Fibroblast of the aortic adventitia (primary cell): ENCODE data around the gene LAMA3. TPM values are rescaled to one million over a fixed set of nuclear protein-coding genes. Genes with fewer than 3 reads are reported as not detected.

Source experiments
- DNase-seq: peaks from one replicate; pipeline ENCODE4 v3.0.0-alpha.2; 2010; ENCODE audit warnings: low read depth
- H3K4me3 ChIP-seq: 2 replicates; pipeline ENCODE4 v1.5.1; 2011; ENCODE audit warnings: low read depth, mild to moderate bottlenecking, control low read depth, low read length, moderate library complexity
- CTCF ChIP-seq: IDR thresholded peaks from 2 replicates; pipeline ENCODE4 v1.5.1; 2011; ENCODE audit warnings: mild to moderate bottlenecking, low read length, control low read depth, inconsistent platforms; ENCODE audit not compliant: insufficient read depth
- total RNA-seq: library from RNA; depleted of rRNA; stranded (reverse); fragments of >200 nt; gene quantifications from 2 replicates; pipeline ENCODE4 v1.2.3, GENCODE V29; 2012; ENCODE audit warnings: low replicate concordance

The LAMA3 gene
- total RNA-seq, 1 donor: 15.7 TPM

DNA sequence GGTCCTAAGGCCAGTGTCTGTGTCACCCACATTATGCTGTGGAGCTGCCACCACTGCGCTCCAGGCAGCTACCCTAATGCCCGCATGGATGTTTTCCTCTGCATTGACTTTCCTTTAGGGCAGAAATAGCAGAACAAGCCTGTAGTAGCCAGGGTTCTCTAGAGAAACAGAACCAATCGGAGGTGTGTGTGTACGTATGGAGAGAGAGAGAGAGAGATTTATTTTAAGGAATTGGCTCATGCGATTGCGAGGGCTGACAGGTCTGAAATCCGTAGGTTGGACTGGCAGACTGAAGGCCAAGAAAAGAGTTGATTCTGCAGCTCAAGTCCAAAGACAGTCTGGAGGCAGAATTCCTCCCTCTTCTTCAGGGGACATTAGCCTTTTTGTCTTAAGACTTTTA lies 110.3 kb downstream of the LAMA3 start:
- no peak for TF ChIP-seq CTCF
- no peak overlapping the region for H3K4me3 ChIP-seq
- no peak for DNase-seq

DNA sequence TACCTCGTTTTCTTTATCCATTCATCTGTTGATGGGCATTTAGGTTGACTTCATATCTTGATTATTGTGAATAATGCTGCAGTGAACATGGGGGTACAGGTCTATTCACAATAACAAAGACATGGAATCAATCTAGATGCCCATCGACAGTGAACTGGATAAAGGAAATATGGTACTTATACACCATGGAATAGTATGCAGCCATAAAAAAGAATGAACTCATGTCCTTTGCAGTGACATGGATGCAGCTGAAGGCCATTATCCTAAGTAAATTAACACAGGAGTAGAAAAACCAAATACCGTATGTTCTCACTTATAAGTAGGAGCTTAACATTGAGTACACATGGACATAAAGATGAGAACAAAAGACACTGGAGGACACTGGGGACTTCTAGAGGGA lies 111.6 kb downstream of the LAMA3 start:
- DNase-seq: no peak
- no peak overlapping the region for H3K4me3 ChIP-seq
- TF ChIP-seq CTCF: no peak

GRCh38 chr18:23802817-23803216 lies 113.6 kb downstream of the LAMA3 start:
- no peak overlapping the region for H3K4me3 ChIP-seq
- no peak for DNase-seq
- TF ChIP-seq CTCF: no peak

DNA sequence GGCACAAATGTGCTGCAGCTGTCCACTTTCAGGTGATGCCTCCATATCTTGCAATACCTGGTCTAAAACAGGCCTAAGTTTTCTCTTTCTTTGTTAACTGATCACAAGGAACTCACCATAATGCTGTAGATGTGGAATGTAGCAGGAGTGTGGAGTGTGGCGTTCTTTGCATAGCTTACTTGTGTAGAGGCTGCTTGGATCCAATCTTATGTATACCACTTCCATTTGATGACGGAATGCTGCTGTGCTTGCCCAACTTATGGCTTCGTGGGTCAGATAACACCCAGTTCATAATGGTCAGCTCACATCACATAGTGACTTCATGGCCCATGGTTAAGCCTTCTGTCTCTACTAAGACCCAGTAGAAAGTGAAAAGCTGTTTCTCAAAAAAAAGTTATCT lies 114.5 kb downstream of the LAMA3 start:
- no peak overlapping the region for H3K4me3 ChIP-seq
- DNase-seq: no peak
- no peak for TF ChIP-seq CTCF

DNA sequence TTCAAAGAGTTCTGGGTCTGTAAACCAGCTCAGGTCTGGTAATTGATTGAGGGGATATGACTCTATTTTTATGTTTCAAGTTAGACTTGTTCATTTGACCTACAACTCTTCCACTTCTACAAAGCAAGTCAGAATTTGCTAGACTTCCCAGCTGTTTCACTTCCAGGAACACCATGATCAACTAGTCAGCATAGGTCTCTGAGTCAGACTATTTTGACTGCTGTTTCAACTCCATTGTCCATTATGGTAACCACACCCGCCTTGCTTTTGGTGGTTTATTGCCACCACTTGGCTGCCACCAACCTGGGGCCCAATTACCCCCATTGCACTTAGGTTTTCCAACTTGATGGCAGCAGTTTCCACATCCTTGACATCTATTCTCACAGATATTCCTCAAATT lies 116.6 kb downstream of the LAMA3 start:
- TF ChIP-seq CTCF: no peak
- H3K4me3 ChIP-seq: no peak overlapping the region
- peak; percentile 77 for DNase-seq

- DNase-seq: peak; percentile 6
- H3K4me3 ChIP-seq: no peak overlapping the region
- no peak for TF ChIP-seq CTCF
Observed at GRCh38 chr18:23809415-23809814, 120.2 kb downstream of the LAMA3 start.

DNA sequence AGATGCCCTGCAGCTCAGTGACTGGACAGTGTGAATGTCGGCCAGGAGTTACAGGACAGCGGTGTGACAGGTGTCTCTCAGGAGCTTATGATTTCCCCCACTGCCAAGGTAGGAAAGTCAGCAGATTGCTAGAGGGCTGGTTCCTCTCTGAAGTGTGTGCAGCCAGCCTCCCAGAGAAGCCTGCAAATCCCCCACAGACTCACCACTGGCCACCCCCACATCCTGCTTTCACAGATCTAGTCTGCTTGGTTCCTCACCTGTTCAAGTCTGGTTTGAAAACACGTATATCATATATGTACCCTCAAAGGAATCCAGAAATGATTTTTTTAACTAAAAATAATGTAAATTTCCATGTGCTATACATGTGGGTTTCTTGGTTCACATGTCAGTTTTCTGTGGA lies 121.1 kb downstream of the LAMA3 start:
- no peak for TF ChIP-seq CTCF
- no peak for DNase-seq
- H3K4me3 ChIP-seq: no peak overlapping the region
